Measurements from ENCODE around the gene UBL3.

- no peak for TF ChIP-seq CTCF (IDR thresholded peaks at IDR 0.05)
- no peak for TF ChIP-seq POLR2A (IDR thresholded peaks at IDR 0.05)
Observed at GRCh38 chr13:29740961-29741360, 109.5 kb downstream of the UBL3 start.

All from Peyer's patch (tissue), 4 donors.